ENCODE measurements around the gene CFP. TPM values are rescaled to one million over a fixed set of nuclear protein-coding genes. Genes with fewer than 3 reads are reported as not detected.
A peak's percentile ranks its signal among the peaks of the same experiment; 100 is the strongest.

The CFP gene
- total RNA-seq, 3 donors from 2014 or later: 2.6 to 17.4 (median 3.3) TPM

GRCh38 chrX:47651043-47651905, 21.5 kb upstream of the CFP start:
- H3K27me3 ChIP-seq: peaks cover 0 to 21% of the 10 kb centered on the region in 2 donors
- TF ChIP-seq CTCF (IDR thresholded peaks at IDR 0.05) (no peak), POLR2A (IDR thresholded peaks at IDR 0.05) (no peak), POLR2AphosphoS5 (IDR thresholded peaks at IDR 0.05) (no peak)
- no peak for DNase-seq (ENCODE audit: low spot score in 2 of 2)
- H3K9me3 ChIP-seq: no peaks in the 10 kb centered on the region
- H3K27ac ChIP-seq: peak overlapping the region; percentile 76 to 86
- intact Hi-C loops (cut with DNase I; ENCODE audit: low total_unique reads): no loop called here
- H3K4me3 ChIP-seq: peak overlapping the region; percentile 65 to 81 (median 68)
- no peaks in the 10 kb centered on the region for H3K36me3 ChIP-seq
- no peaks in the 10 kb centered on the region for H3K4me1 ChIP-seq

- H3K36me3 ChIP-seq: no peaks in the 10 kb centered on the region
- intact Hi-C loops (cut with DNase I; ENCODE audit: low total_unique reads): no loop called here
- H3K4me3 ChIP-seq: peak within 1 kb of the TSS; percentile 65 to 81 (median 68)
These were observed 20.7 kb upstream of the CFP start, which contains the start of gene ELK1 for GRCh38 chrX:47650164-47651042. Gene ELK1, minus strand, starts transcription at chrX:47650563. Its CDS starts 9,122 bp downstream, at chrX:47641441.

GRCh38 chrX:47649781-47650163, 20.0 kb upstream of the CFP start:
- TF ChIP-seq CTCF (IDR thresholded peaks at IDR 0.05) (no peak), POLR2AphosphoS5 (IDR thresholded peaks at IDR 0.05) (no peak), POLR2A (IDR thresholded peaks at IDR 0.05) (no peak)
- H3K9me3 ChIP-seq: no peaks in the 10 kb centered on the region
- peak overlapping the region; percentile 65 to 81 (median 68) for H3K4me3 ChIP-seq
- intact Hi-C loops (cut with DNase I; ENCODE audit: low total_unique reads): no loop called here
- no peak for DNase-seq (ENCODE audit: low spot score in 2 of 2)
- peaks cover 0 to 30% of the 10 kb centered on the region in 2 donors for H3K27me3 ChIP-seq
- H3K27ac ChIP-seq: peak overlapping the region; percentile 86 to 93
- H3K4me1 ChIP-seq: no peaks in the 10 kb centered on the region
- H3K36me3 ChIP-seq: no peaks in the 10 kb centered on the region

More at GRCh38 chrX:47650164-47651042, 20.7 kb upstream of the CFP start, which contains the start of gene ELK1:
- Histone ChIP-seq H3K27me3 (peaks cover 0 to 23% of the 10 kb centered on the region in 2 donors), H3K4me1 (no peaks in the 10 kb centered on the region), H3K27ac (peak within 1 kb of the TSS; percentile 86 to 93), H3K9me3 (no peaks in the 10 kb centered on the region)
- TF ChIP-seq CTCF (IDR thresholded peaks at IDR 0.05) (no peak), POLR2A (IDR thresholded peaks at IDR 0.05) (peak; percentile 35), POLR2AphosphoS5 (IDR thresholded peaks at IDR 0.05) (peak in 2 of 3 donors; percentile 44 to 55)
- peak; percentile 92 to 97 for DNase-seq (ENCODE audit: low spot score in 2 of 2)

- intact Hi-C loops (cut with DNase I; ENCODE audit: low total_unique reads): no loop called here
- DNase-seq (ENCODE audit: low spot score in 2 of 2): no peak
- Histone ChIP-seq H3K4me1 (no peaks in the 10 kb centered on the region), H3K27ac (no peak overlapping the region), H3K4me3 (peak overlapping the region; percentile 65 to 81 (median 68)), H3K36me3 (no peaks in the 10 kb centered on the region), H3K9me3 (no peaks in the 10 kb centered on the region), H3K27me3 (peaks cover 0 to 35% of the 10 kb centered on the region in 2 donors)
- TF ChIP-seq POLR2AphosphoS5 (IDR thresholded peaks at IDR 0.05): no peak
- TF ChIP-seq CTCF (IDR thresholded peaks at IDR 0.05): no peak
- no peak for TF ChIP-seq POLR2A (IDR thresholded peaks at IDR 0.05)
These were observed 19.5 kb upstream of the CFP start for GRCh38 chrX:47649271-47649670.

Measured in breast epithelium (tissue), 4 donors.